ENCODE measurements around the gene TLCD2. TPM values are rescaled to one million over a fixed set of nuclear protein-coding genes. Genes with fewer than 3 reads are reported as not detected.
A peak's percentile ranks its signal among the peaks of the same experiment; 100 is the strongest.

TLCD2 gene
- total and polyA plus RNA-seq, 9 of the 15 experiments (the other 6 are each of a cell fraction or from before 2014, with no cell fraction given) = 0.10 to 0.89 (median 0.58) TPM

GRCh38 chr17:1714980-1715802 lies 5.0 kb upstream of the TLCD2 start (continued):
- TF ChIP-seq ZBTB5 (IDR thresholded peaks at IDR 0.05) (no peak), NR2F6 (CRISPR knock-in tag; IDR thresholded peaks at IDR 0.05) (no peak), ZNF398 (CRISPR knock-in tag; IDR thresholded peaks at IDR 0.05) (no peak), KLF10 (CRISPR knock-in tag; IDR thresholded peaks at IDR 0.05) (no peak), ZNF318 (IDR thresholded peaks at IDR 0.05; ENCODE audit: borderline replicate concordance in 1 of 2, low read depth in 1 of 2) (peak in 1 of 2 experiments; percentile 32; a peak in 1 of 4 replicates), NR0B1 (IDR thresholded peaks at IDR 0.05; ENCODE audit: partially characterized antibody) (no peak), ZZZ3 (IDR thresholded peaks at IDR 0.05) (no peak), ATF3 (IDR thresholded peaks at IDR 0.05) (peak; percentile 82), ATF3 (CRISPR knock-in tag; conservative IDR thresholded peaks at IDR 0.05) (0 out of 2 replicates have a peak, but pooled peaks have one; percentile 49), ELK3 (CRISPR knock-in tag; IDR thresholded peaks at IDR 0.05) (no peak)
